H1 (cell line): Measurements from ENCODE around the gene SAFB2.

Experiments used
- ASH2L ChIP-seq: fragments of 200-600, 300-600 bp; sonication (generic); IDR thresholded peaks from one replicate; pipeline ENCODE4 v1.7.1; 2017; ENCODE audit warnings: low read length
- CTCF ChIP-seq, 3 experiments: IDR thresholded peaks; 1 replicate in 2 of 3; 2 replicates in 1 of 3; pipeline versions ENCODE4 v1.5.1 to v1.6.1; 2011; ENCODE audit warnings: low read length in 3 of 3, mild to moderate bottlenecking in 3 of 3, inconsistent platforms in 2 of 3, low read depth in 1 of 3, moderate library complexity in 1 of 3; ENCODE audit not compliant: insufficient read depth in 1 of 3; ENCODE audit errors: control extremely low read depth in 1 of 3
- EZH2 ChIP-seq: fragments of 200-600 bp; sonication (generic); IDR thresholded peaks from 2 replicates; pipeline ENCODE4 v1.7.1; 2012; ENCODE audit warnings: low read depth, mild to moderate bottlenecking, moderate library complexity, low read length, inconsistent platforms; ENCODE audit not compliant: severe bottlenecking
- HDAC2 ChIP-seq, 2 experiments: fragments of 300-600 bp in 1 of 2; sonication (generic) in 1 of 2; IDR thresholded peaks; 2 replicates each; pipeline ENCODE4 v1.6.1; 2011 to 2012; ENCODE audit warnings: low read depth in 2 of 2, low read length in 2 of 2, mild to moderate bottlenecking in 2 of 2, moderate library complexity in 2 of 2, borderline replicate concordance in 1 of 2, inconsistent platforms in 1 of 2
- HDAC6 ChIP-seq: IDR thresholded peaks from one replicate; pipeline ENCODE4 v1.7.1; 2012; ENCODE audit warnings: low read depth, mild to moderate bottlenecking, inconsistent platforms, low read length, moderate library complexity
- POLR2A ChIP-seq, 2 experiments: IDR thresholded peaks; 1 replicate in 1 of 2; 2 replicates in 1 of 2; pipeline ENCODE4 v1.6.1; 2011; ENCODE audit warnings: low read depth in 2 of 2, low read length in 2 of 2, mild to moderate bottlenecking in 2 of 2; ENCODE audit errors: control extremely low read depth in 1 of 2
- RAD21 ChIP-seq, 2 experiments: IDR thresholded peaks in 1 of 2; conservative IDR thresholded peaks in 1 of 2; 2 replicates each; pipeline ENCODE4 v1.6.1; 2011; ENCODE audit warnings: low read depth in 2 of 2, low read length in 2 of 2, improper control_type of control experiment in 1 of 2, inconsistent platforms in 1 of 2, mild to moderate bottlenecking in 1 of 2, moderate library complexity in 1 of 2
- SIN3A ChIP-seq, 2 experiments: IDR thresholded peaks in 1 of 2; conservative IDR thresholded peaks in 1 of 2; 2 replicates each; pipeline ENCODE4 v1.6.1; 2011 to 2012; ENCODE audit warnings: low read length in 2 of 2, improper control_type of control experiment in 1 of 2, low read depth in 1 of 2, mild to moderate bottlenecking in 1 of 2
- TAF1 ChIP-seq: IDR thresholded peaks from 2 replicates; pipeline ENCODE4 v1.6.1; 2011; ENCODE audit warnings: mild to moderate bottlenecking, low read depth, low read length
- TCF12 ChIP-seq: IDR thresholded peaks from 2 replicates; pipeline ENCODE4 v1.6.1; 2011; ENCODE audit warnings: low read depth, mild to moderate bottlenecking, low read length
- USF2 ChIP-seq: IDR thresholded peaks from 2 replicates; pipeline ENCODE4 v1.6.1; 2011; ENCODE audit warnings: low read length, improper control_type of control experiment
- YY1 ChIP-seq: IDR thresholded peaks from 2 replicates; pipeline ENCODE4 v1.6.1; 2011; ENCODE audit warnings: low read depth, mild to moderate bottlenecking, low read length
- TF ChIP-seq, protein P1 (sequence below): IDR thresholded peaks from 2 replicates; pipeline ENCODE4 v1.6.1; 2012; ENCODE audit warnings: inconsistent platforms
- TF ChIP-seq, protein P2 (sequence below): IDR thresholded peaks from 2 replicates; pipeline ENCODE4 v1.6.1; 2011; ENCODE audit warnings: low read depth, mild to moderate bottlenecking, low read length; ENCODE audit not compliant: insufficient read depth

GRCh38 chr19:5605362-5605761 is 17.2 kb downstream of the SAFB2 start:
- TF ChIP-seq ASH2L (no peak), USF2 (no peak), EZH2 (no peak), YY1 (no peak), TAF1 (no peak), CTCF (IDR thresholded peaks at IDR 0.05; ENCODE audit: control extremely low read depth in 1 of 3, insufficient read depth in 1 of 3, low read depth in 1 of 3, low read length in 3 of 3) (no peak), TCF12 (no peak), RAD21 (IDR thresholded peaks at IDR 0.05 in 1 of 2, conservative IDR thresholded peaks at IDR 0.05 in 1 of 2; ENCODE audit: low read depth in 2 of 2, low read length in 2 of 2) (no peak), SIN3A (conservative IDR thresholded peaks at IDR 0.05 in 1 of 2, IDR thresholded peaks at IDR 0.05 in 1 of 2; ENCODE audit: low read depth in 1 of 2, low read length in 2 of 2) (no peak), POLR2A (IDR thresholded peaks at IDR 0.05; ENCODE audit: control extremely low read depth in 1 of 2, low read depth in 2 of 2, low read length in 2 of 2) (no peak), HDAC6 (no peak), HDAC2 (IDR thresholded peaks at IDR 0.05; ENCODE audit: borderline replicate concordance in 1 of 2, low read depth in 2 of 2, low read length in 2 of 2) (no peak)
- TF ChIP-seq, protein P1, sequence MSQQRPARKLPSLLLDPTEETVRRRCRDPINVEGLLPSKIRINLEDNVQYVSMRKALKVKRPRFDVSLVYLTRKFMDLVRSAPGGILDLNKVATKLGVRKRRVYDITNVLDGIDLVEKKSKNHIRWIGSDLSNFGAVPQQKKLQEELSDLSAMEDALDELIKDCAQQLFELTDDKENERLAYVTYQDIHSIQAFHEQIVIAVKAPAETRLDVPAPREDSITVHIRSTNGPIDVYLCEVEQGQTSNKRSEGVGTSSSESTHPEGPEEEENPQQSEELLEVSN, result no peak
- TF ChIP-seq, protein P2, sequence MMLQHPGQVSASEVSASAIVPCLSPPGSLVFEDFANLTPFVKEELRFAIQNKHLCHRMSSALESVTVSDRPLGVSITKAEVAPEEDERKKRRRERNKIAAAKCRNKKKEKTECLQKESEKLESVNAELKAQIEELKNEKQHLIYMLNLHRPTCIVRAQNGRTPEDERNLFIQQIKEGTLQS, result no peak
